GM18870 (cell line): Measurements from ENCODE around the gene ATPAF1.
"Not testable (repeated sequence)": the region's sequence is repeated elsewhere in the genome, so short reads cannot be mapped to it uniquely, and the experiment has no call there.

Source experiments
- ATAC-seq: cut with Tn5 transposase; IDR thresholded peaks from one replicate; pipeline ENCODE4 v1.9.1; 2021; ENCODE audit warnings: moderate library complexity; ENCODE audit not compliant: unreplicated experiment

The ATPAF1 gene

DNA sequence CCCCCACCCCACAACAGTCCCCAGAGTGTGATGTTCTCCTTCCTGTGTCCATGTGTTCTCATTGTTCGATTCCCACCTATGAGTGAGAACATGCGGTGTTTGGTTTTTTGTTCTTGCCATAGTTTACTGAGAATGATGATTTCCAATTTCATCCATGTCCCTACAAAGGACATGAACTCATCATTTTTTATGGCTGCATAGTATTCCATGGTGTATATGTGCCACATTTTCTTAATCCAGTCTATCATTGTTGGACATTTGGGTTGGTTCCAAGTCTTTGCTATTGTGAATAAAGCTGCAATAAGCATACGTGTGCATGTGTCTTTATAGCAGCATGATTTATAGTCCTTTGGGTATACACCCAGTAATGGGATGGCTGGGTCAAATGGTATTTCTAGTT is 17.0 kb downstream of the ATPAF1 start:
- not testable (repeated sequence) for ATAC-seq

DNA sequence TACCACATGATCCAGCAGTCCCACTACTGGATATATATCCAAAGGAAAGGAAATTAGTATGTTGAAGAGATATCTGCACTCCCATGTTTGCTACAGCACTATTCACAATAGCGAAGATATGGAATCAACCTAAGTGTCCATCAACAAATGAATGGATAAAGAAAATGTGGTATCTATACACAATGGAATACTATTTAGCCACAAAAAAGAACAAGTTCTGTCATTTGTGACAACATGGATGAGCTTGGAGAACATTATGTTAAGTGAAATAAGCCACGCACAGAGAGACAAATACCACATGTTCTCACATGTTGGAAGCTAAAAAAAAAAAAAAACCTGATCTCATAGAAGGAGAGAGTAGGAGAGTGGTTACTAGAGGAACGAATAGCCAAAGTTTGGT is 17.7 kb downstream of the ATPAF1 start:
- no peak for ATAC-seq

DNA sequence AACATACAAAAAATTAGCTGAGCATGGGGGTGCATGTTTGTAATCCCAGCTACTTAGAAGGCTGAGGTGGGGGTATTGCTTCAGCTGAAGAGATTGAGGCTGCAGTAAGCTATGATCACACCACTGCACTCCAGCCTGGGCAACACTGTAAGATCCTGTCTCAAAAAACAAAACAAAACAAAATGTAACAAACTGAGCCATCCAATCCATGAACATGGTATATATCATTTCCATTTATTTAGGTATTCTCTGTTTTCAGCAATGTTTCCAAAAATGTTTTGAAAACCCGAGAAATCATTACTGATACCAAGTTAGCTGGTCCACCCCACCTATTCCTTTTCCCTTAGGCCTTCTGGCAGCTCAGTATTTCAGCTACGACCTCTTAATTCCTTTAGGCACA is 18.4 kb downstream of the ATPAF1 start:
- no peak for ATAC-seq

DNA sequence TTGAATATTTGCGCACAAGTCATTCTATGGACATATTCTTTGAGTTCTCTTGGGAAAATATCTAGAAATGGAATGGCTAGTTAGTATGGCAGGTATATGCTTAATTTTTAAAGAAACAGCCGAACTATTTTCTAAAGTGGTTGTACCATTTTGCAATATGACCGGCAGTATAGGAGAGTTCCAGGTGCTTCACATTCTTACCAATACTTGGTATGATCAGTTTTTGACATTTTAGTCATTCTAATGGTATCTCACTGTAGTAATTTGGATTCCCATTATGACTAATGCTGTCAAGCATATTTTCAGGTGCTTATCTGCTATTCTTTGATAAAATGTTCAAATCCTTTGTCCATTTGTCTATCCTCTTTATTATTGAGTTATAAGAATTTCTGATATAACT is 20.6 kb downstream of the ATPAF1 start:
- no peak for ATAC-seq

DNA sequence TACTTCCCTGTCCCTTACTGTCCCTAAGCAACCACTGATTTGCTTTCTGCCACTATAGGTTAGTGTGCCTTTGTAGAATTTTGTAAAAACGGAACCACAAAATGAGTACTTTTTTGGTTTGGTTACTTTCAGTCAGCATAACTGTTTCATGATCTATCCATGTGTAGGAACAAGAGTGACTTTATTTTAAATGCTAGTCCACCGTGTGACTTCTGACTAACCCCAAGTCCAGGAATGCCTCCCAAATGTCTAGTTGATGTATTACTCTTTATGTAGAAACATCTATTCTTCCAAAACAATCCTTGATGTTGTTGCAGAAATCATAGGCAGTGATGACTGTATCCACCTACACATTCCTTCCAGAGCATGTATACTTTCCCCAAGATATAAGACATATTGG is 21.3 kb downstream of the ATPAF1 start:
- ATAC-seq: no peak

DNA sequence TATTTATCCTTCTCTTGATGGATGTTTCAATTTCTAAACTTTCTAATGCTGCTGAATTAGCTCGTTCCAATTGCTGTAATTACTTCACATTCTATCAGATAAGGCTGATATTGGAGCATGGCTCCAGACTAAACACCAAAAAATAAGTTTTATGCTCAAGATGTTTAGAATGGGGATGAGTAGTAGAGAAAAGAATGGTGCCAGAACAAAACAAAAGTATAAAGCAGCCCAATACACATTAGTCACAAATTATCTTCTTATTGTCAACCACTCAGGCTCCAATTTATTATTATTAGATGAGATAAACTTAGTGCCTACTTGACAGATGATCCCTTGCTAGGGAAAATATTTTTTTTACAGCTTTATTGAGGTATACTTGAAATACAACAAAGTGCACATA is 21.8 kb downstream of the ATPAF1 start:
- no peak for ATAC-seq

DNA sequence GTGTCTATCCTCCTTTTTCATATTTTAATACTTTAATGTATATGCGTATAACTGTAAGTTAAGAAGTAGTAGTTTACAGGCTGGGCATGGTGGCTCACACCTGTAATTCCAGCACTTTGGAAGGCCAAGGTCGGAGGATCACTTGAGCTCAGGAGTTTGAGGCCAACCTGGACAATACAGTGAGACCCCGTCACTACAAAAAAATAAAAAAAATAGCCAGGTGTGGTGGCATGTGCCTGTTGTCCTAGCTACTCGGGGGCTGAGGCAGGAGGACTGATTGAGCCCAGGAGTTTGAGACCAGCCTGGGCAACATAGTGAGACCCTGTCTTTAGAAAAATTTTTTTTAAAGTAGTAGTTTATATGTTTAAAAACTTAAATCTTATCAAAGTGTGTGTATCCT is 22.3 kb downstream of the ATPAF1 start:
- ATAC-seq: no peak

DNA sequence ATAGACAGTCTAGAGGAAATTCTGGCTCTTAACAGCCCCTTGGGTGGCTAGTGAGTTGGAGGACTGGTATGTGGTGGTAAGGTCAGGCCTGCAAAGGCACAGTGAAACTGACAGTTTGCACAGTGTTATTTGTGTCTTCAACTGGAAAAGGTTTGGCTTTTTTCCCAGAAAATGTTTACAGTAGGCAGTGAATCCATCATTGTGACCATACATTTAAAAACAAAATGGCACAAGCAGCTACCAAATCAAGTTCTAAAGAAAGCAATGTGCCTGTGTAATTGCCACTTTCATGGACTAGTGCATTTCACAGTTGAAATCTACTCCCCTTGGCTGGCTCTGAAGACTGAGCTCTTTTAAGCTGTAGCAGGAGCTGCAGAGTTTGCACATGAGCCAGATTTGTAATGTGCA is 24.8 kb downstream of the ATPAF1 start:
- no peak for ATAC-seq

DNA sequence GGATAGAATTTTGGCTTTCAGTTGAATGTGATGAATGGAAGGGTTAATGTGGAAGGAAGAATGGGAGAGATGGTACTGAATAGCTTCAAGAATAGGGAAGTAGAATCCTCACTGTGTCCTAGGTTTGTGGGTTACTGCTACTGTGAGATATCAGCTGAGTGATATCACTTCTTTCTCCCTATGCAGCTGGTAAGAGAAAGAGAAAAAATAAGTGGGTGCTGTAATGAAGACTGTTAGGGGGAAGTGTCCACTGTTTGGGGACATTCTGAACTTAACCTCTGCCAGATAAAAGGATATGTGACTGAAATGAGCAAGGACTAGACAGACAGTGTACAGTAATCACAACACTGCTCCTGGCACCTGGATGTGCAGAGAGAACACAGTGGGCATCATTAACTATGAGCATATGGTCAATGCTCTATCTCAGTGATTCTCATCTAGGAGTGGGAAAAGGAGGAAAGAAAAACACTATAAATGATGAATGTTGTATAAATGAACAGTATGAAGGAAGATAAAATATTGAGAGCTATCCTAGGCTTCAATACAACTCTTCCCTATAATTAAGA is 26.0 kb downstream of the ATPAF1 start:
- ATAC-seq: no peak

DNA sequence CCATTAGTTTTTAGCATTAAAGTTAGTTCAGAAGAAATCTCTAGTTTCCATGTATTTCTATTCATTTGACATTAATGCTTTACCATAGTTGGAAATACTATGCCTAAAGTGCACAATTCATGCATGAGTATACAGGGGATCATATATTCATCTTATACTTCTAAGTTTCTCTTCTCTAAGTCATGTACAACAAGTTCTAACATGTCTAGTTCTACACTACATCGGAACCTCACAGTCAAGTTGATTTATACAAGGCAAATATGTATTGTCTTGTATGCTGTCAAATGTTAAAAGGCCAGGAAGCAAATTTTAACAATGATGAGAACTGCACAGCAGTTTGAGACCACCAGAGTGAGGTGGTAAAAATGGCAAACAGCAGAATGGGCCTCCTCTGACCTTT is 28.6 kb downstream of the ATPAF1 start:
- no peak for ATAC-seq

DNA sequence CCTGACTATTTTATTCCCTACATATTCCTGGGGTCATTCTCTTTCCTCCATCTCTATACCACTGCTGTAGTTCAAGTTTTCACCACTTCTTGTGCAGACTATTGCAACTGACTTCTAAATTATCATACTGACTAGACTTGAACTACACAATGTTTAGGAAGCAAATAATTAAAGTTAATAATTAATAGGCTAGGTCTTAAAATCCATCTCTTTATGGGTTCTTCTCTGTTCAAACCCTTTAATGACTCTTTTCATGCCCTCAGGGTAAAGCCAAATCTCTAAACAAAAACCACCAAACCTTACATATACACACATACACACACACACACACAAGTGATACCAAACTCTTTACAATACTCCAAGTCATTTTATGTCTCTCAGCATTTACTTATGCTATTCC is 29.2 kb downstream of the ATPAF1 start:
- no peak for ATAC-seq

DNA sequence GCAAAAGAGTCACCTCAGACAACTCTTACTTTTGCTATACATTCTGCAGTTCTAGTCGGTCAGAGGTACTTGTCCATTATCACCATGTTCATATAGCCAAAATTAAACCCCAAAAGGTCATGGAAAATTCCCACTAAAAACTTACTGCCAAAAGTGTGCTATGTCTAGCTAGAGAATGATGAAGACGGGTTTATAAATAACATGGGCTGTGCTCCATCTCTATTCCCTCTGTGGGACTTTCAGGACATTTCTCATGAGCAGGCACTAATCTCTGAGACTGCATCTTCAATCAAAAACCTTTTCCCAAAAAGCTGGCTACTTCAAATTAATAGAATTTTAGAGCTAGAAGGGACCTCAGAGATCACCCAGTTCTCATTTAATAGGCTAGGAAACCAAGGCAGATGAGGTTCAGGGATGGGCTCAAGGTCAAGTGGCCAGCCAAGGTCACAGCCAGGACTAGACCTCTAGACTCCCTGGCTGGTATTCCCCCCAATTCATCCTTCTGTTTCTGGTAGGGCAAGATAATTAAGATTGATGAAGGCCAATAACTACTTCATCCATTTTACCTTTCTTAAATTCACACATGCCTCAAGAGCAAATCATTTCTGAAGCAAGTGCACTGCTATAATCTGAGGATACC is 30.6 kb downstream of the ATPAF1 start:
- no peak for ATAC-seq

DNA sequence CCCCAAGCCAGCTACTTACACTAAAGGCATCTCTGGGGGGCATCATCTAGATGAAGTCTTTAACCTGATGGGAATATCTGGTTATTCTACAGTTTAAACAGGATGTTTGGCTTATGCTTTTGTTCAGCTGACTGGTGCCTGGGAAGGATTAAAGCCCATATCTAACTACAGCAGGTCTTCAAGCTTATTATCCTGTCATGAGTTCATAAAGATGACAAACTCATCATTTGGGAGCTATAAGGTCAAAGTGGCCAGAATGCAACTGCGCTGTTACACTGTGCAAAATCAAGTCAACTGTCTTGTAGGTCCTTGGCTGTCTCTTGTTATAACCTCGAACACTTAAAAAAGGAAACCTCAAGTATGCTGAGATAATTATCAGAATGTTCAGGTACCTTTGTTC is 33.0 kb downstream of the ATPAF1 start:
- no peak for ATAC-seq

DNA sequence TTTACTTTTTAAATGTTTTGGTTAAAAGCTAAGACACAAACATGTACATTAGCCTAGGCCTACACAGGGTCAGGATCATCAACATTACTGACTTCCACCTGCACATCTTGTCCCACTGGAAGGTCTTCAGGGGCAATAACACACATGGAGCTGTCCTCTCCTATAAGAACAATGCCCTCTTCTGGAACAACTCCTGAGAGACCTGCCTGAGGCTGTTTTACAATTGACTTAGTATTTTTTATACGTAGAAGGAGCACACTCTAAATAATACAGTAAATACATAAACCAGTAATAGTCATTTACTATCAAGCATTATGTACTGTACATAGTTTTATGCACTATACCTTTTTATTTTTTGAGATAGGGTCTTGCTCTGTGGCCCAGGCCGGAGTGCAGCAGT is 37.4 kb downstream of the ATPAF1 start:
- no peak for ATAC-seq

DNA sequence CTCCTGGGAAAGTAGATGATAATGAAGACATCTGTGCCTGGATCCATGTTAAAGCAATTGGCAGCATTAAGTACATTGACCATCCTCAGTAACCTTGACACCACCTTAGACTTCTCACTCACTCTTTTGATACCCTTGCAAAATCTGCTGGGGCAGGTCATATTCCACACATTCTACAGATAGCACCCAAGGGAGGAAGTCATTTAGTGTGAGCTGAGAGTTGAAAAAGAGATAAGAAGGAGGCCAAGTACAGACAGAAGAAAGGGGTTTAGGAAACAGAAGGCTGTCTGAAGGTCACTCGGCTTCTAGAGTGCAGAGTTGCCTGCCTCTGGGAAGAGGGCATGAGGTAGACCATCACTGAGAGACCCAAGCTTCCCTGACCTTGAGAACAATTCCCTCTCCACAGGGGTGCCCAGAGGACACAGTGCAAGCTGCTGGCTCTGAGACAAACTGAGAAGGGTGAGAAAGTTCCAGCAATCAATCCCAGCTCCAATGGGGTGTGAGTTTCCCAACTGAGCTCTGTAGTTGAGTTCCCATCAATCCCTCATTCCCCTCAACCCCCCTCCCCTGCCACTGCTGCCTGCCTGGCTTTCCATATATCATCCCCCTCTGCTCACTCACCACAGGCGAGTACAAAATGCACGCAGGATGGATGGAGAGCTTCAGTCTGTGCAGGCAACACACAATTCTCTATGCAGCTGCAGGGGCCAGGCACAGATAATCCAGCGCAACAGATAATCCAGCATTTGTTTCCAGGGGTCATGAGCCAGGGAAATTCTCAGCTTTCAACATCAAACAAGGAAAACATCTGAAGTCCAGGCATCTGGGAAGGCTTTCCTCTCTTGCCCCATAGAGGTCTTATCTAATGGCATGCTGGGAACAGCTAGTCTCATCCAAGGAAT is 44.2 kb downstream of the ATPAF1 start:
- ATAC-seq: no peak

DNA sequence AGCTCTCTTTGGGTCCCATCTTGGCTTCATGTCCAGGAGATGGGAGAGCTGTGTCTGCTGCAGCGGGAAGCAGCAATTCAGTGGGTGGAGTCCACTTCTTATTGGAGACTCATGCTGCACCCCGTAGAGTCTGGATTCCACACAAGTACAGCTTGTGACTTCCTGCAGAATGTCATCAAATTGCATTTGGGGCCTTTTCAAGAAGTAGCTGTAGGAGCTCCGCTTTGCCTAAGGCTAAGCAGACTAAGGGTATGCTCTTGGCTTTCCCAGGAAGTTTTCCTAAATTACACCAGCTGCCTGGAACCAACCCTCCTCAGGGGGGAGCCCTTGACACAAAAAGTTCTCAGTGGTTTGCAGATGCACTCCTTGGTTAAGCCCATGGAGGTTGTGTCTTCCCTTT is 45.8 kb downstream of the ATPAF1 start:
- ATAC-seq: no peak

DNA sequence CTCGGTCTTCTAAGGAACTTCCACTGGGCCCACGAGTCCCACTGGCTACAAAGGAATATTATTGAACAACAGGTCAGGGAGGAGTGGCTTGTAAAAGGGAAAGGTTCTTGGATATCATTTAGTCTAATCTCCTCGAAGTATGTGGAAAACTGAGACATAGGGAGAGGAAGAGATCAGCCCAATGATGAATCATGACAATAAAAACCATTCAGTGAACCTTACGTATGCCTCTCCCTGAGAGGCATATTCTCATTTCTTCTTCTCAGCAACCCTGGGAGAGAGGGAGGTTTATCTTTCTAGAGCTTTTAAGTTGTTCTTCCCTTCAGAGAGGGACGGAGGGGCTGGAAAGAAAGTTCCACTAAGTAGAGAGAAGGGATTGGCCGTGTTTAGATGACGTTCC is 46.2 kb downstream of the ATPAF1 start:
- ATAC-seq: no peak

DNA sequence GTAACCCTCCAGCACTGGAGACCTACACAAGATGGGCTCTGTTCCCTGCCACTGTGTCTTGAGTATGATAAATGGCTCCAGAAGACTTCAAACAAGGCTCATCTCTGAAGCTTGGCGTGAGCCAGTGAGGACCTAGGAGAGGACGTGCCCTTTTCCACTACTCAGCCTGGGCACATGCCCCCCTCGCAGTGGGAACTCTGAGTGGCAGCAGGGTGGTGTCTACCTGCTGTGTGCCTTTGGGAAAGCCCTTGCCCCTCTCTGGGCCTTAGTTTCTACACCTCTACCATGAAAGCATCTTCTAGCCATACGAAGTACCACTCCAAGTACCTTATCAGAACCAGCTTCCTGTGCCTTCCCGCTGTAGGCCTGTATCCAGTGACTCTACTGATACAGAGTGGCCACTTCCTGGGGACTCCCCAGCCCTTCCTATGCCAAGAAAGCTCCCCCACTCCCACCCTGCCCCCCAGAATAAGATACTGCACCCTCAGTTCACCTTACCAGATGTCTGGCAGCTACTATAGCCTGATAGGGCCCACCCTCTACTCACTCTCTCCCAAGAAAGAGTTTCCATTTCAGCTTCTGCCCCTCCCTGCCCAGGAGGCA is 48.4 kb downstream of the ATPAF1 start:
- no peak for ATAC-seq

DNA sequence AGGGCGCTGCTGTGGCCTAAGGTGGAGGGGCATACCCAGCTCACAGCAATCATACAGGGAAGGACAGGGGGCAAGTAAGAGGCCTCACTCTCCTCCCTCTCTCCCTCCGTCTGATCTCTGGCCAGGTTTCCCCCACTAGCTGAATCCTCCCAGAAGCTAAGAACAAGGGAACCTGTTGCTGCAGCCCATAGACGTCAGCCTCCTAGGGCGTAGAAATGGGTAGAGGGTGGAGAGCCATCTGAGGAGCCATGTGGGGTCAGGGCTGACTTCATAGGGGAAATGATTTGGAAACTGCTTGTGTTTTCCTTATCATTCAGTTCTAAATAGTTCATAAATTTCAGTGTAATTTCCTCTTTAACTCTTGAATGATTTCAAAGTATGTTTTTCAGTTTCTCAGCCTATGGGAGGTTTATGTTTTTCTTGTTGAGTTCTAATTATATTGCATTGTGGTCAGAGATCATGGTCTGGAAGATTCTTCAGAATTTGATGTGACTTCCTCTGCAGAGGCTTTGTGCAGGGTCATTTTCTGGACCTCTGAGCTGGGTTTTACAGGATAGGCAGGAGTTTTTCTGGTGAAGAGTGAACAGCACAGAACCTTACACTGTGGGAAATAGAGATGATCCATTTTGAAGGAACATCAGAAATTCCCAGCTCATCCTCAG is 49.3 kb downstream of the ATPAF1 start:
- no peak for ATAC-seq

DNA sequence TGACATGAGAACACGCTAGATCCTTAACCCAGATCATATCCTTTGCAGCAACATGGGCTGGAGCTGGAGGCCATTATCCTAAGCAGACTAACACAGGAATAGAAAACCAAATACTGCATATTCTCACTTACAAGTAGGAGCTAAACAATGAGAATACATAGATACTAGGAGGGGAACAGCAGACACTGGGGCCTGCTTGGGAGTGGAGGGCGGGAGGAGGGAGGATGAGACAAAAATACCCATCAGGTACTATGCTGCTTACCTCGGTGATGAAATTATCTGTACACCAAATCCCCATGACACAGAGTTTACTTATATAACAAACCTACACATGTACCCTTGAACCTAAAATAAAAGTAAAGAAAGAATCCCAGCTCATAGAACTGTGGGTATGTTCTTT is 50.3 kb downstream of the ATPAF1 start:
- ATAC-seq: no peak

DNA sequence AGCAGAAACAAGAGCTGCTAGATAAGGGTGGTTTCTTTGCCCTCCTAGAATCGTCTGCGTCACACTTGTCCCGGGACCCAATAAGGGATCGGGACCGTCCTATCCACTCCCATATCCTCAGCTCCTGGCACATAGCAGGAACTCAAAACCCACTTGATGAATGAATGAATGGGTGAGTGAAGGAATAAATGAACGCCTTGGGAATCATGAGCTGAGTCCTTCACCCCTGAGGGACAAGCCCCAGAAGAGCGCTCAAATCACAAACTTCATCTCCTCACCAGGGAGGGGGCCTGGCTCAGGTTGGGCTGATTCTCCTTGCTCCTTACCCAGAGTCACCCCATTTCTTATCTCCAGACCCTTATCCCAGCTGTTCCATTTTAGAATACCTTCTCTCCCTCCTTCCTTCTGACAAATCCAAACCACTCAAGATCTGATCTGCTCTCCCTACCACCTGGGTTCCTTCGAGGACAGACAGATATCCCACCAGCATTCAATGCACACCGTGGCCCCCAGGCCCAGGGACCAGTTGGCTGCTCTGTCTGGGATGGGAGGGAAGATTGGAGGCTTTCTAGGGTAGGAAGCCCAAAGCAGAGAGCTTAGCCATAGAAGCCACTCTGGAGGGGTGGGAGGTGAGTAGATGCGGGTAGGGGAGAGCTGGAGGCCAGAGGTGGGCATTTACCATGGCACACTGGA is 50.9 kb downstream of the ATPAF1 start:
- ATAC-seq: no peak
